Activated naive CD4-positive, alpha-beta T cell treated with anti-CD3 and anti-CD28 coated beads, Interleukin-2, amount 50 U/mL, for 72 hours (primary cell): ENCODE results near the gene ABHD1. TPM values are rescaled to one million over a fixed set of nuclear protein-coding genes. Genes with fewer than 3 reads are reported as not detected.
"Not testable (repeated sequence)": the region's sequence is repeated elsewhere in the genome, so short reads cannot be mapped to it uniquely, and the experiment has no call there.

Experiments used
- ATAC-seq, 2 donors: fragments of 150-1000 bp; cut with Tn5 transposase; 2 replicates each; pipeline ENCODE4 v1.10.0; 2021; ENCODE audit warnings: mild to moderate bottlenecking in 2 of 2, moderate library complexity in 2 of 2
- DNase-seq, 2 donors: peaks; one replicate each; pipeline ENCODE4 v3.0.0; 2021 to 2022; ENCODE audit warnings: low spot score in 2 of 2
- H3K27ac Mint-ChIP-seq, 2 donors: one replicate each; pipeline ENCODE4 v1.8.0; 2022; ENCODE audit warnings: mild to moderate bottlenecking in 2 of 2, mixed read lengths in 2 of 2
- H3K36me3 Mint-ChIP-seq, 2 donors: one replicate each; pipeline ENCODE4 v1.8.0; 2022; ENCODE audit warnings: mixed read lengths in 2 of 2
- H3K9me3 Mint-ChIP-seq, 2 donors: one replicate each; pipeline ENCODE4 v1.8.0; 2022; ENCODE audit warnings: mixed read lengths in 2 of 2
- total RNA-seq, 2 donors: library from RNA; stranded (reverse); gene quantifications; one replicate each; pipeline ENCODE4 v1.2.3, GENCODE V29; 2022

Gene ABHD1
- under 1 TPM; 0.43 to 0.56 TPM for total RNA-seq

DNA sequence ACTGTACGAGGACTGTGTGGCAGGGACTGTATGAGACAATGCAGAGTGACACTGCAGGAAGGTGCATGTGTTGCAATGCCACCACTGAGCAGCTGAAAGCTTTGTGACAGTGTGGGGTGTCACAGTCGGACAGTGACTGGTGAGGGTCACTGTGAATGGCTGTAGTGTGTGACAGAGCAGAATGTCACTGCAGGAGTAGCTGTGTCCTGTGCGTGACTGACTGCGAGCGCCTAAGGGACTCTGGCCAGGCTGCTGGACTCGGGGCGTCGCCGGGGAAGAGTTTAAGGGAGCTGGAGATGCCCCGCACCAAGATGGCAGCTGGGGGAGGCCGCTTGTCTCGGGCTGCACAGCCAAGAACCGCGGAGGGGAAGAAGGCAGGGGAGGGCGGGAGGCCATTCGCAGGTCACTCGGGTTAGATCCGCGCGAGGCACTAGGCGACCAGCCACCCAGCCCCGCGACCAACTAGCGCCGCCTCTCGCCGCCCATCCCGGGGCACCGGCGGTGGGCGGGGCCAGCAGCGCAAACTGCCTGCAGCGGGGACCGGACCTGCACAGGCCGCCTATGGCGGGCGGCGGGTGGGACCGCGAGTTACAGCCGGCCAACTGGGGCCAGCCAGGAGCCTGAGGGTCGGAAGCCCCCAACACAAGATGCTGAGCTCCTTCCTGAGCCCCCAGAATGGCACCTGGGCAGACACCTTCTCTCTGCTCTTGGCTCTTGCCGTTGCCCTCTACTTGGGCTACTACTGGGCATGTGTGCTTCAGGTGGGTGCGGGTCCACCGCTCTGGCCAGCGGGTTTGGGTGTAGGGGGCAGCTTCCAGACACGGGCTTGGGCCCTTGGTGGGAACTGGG lies at the start of gene ABHD1:
ABHD1 (plus strand) TSS at position 514 of the 849 bp plus-strand sequence; CDS start at position 648, 134 bp downstream.
- H3K9me3 Mint-ChIP-seq = no peaks in the 10 kb centered on the region
- peak within 1 kb of the TSS; percentile 30 to 51 for H3K27ac Mint-ChIP-seq
- peak in 1 of 2 donors; percentile 67 for DNase-seq
- H3K36me3 Mint-ChIP-seq = peaks cover 0 to 6% of the 10 kb centered on the region in 2 donors
- ATAC-seq = peak; percentile 86 to 87

DNA sequence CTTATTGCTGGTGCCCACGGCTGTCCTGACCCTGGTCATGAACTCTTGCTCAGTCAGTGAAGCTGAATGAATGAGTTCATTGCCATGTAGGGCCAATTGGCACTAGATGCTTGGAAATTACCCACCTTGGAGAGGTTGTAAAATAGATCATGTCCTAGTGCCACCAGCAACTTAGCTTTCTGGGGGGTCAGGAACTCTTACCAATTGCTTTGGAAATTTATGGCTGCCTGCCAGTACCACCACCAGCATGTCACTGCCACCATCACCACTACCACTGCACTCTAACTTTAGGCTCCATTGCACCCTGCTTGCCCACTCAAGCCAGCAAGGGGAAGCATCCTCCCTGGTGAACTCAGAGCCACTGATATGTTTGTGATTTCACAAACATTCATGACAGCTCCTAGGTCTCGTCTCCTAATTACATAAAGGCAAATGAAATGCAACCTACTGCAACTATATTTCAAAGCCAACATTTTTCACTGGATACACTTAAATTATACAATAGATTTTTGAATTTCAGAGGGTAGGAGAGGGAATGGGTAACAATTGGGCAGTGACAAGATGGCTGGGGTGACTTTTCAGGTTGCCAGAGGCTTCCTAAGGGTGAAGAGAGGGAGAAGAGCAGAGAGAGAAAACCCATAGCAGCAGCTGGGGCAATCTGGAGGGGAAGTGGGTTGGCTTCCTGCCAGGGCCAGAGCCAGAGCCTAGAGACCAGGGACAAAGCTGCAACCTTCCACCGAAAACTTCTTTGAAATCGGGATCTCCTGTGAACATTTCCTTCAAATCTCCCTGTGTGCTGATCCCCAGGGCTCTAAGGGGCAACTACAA lies 48.7 kb upstream of the ABHD1 start:
- Mint-ChIP-seq H3K36me3 (peaks cover 8 to 10% of the 10 kb centered on the region in 2 donors), H3K27ac (peak overlapping the region; percentile 7 to 72), H3K9me3 (no peaks in the 10 kb centered on the region)
- no peak for ATAC-seq
- DNase-seq = peak in 1 of 2 donors; percentile 40

DNA sequence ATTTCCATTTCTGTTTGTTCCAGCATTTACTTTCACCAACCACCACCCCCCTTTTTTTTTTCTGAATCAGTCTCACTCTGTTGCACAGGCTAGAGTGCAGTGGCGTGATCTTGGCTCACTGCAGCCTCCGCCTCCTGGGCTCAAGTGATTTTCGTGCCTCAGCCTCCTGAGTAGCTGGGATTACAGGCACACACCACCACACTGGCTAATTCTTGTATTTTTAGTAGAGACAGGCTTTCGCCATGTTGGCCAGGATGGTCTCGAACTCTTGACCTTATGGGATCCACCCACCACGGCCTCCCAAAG lies 48.1 kb upstream of the ABHD1 start:
- not testable (repeated sequence) for H3K36me3 Mint-ChIP-seq, DNase-seq, ATAC-seq, H3K9me3 Mint-ChIP-seq
- peak overlapping the region; percentile 7 to 72 for H3K27ac Mint-ChIP-seq

DNA sequence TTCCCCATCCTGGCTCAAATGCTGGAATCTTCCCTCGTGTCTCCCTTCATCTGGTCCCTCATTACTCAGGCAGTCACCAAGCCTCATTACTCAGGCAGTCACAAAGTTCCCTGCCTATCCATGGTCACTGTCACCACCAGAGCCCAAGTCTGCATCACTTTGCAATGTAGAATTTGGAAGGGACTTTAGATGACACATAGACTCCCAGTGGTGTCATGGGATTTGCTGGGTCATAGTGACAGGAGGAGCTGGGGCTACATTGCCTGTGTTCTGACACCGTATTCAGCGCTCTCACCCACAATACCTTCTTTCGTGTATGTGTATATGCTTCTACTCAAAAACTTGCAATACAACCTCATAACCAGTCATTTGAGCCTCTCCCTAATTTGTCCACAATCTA lies 47.3 kb upstream of the ABHD1 start:
- no peak for ATAC-seq
- no peak for DNase-seq
- H3K36me3 Mint-ChIP-seq = no peaks in the 10 kb centered on the region
- no peaks in the 10 kb centered on the region for H3K9me3 Mint-ChIP-seq
- peak overlapping the region; percentile 2 to 10 for H3K27ac Mint-ChIP-seq

- Mint-ChIP-seq H3K36me3 (no peaks in the 10 kb centered on the region), H3K9me3 (no peaks in the 10 kb centered on the region), H3K27ac (peak overlapping the region in 1 of 2 donors; percentile 64)
- no peak for ATAC-seq
- no peak for DNase-seq
Observed at GRCh38 chr2:27077231-27077630, 46.4 kb upstream of the ABHD1 start.

DNA sequence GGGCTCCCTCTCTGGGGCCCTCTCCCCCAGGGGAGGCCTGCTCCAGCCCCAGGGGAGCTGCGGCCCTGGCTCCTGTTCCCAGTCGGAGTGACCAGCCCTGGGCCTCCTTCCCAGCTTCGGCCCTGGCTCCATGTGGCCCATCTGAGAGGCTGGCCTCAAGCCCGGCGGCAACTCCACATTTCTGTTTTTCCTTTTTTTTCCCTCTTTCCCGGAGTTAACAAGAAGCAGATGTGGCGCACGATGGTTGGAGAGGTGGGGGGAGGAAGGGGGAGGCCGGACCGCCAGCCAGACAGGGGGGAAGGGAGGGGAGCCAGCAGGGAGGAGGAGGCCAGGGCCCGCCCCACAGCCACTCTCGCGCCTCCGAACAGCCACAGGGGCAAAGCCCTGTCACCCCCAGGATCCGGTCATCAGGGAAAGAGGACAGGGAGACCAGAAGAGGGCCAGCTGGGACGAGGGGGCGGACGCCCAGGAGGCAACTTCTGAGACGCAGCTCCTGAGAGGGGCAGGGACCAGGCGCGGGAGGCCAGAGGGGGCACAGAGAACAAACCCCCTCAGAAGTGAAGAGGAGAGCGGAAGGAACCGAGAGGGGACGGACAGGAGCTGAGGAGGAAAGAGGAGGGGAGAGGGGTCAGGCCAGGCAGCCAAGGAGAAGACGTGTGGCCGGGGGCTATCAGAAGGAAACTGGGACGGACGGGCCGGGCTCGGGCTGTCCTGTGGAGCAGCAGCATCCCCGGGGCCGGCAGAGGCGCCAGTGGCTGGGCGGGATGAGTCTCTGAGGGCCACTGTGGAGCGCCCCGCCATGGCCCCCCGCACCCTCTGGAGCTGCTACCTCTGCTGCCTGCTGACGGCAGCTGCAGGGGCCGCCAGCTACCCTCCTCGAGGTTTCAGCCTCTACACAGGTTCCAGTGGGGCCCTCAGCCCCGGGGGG lies 45.1 kb upstream of the ABHD1 start, which contains the start of gene EMILIN1:
EMILIN1 (plus strand) TSS at position 349 of the 928 bp plus-strand sequence; CDS start at position 800, 451 bp downstream.
- DNase-seq = no peak
- Mint-ChIP-seq H3K9me3 (no peaks in the 10 kb centered on the region), H3K36me3 (no peaks in the 10 kb centered on the region), H3K27ac (peak within 1 kb of the TSS in 1 of 2 donors; percentile 64)
- no peak for ATAC-seq

GRCh38 chr2:27079233-27080139 lies 44.1 kb upstream of the ABHD1 start:
- Mint-ChIP-seq H3K27ac (peak overlapping the region in 1 of 2 donors; percentile 86), H3K36me3 (no peaks in the 10 kb centered on the region), H3K9me3 (no peaks in the 10 kb centered on the region)
- DNase-seq = no peak
- no peak for ATAC-seq

- no peak for DNase-seq
- Mint-ChIP-seq H3K27ac (peak overlapping the region; percentile 40 to 86), H3K36me3 (no peaks in the 10 kb centered on the region), H3K9me3 (no peaks in the 10 kb centered on the region)
- ATAC-seq = no peak
Observed at GRCh38 chr2:27080140-27080469, 43.5 kb upstream of the ABHD1 start.

GRCh38 chr2:27080603-27080936 lies 43.0 kb upstream of the ABHD1 start:
- Mint-ChIP-seq H3K36me3 (no peaks in the 10 kb centered on the region), H3K27ac (peak overlapping the region; percentile 86 to 94), H3K9me3 (no peaks in the 10 kb centered on the region)
- ATAC-seq = no peak
- no peak for DNase-seq

- no peaks in the 10 kb centered on the region for H3K36me3 Mint-ChIP-seq
- no peaks in the 10 kb centered on the region for H3K9me3 Mint-ChIP-seq
- ATAC-seq (no peak), DNase-seq (no peak)
- H3K27ac Mint-ChIP-seq = peak overlapping the region; percentile 86 to 94
Observed at GRCh38 chr2:27081984-27082772, 41.4 kb upstream of the ABHD1 start.

- Mint-ChIP-seq H3K36me3 (no peaks in the 10 kb centered on the region), H3K27ac (no peak overlapping the region), H3K9me3 (no peaks in the 10 kb centered on the region)
- DNase-seq (no peak), ATAC-seq (no peak)
Observed at GRCh38 chr2:27082773-27083409, 40.7 kb upstream of the ABHD1 start.

DNA sequence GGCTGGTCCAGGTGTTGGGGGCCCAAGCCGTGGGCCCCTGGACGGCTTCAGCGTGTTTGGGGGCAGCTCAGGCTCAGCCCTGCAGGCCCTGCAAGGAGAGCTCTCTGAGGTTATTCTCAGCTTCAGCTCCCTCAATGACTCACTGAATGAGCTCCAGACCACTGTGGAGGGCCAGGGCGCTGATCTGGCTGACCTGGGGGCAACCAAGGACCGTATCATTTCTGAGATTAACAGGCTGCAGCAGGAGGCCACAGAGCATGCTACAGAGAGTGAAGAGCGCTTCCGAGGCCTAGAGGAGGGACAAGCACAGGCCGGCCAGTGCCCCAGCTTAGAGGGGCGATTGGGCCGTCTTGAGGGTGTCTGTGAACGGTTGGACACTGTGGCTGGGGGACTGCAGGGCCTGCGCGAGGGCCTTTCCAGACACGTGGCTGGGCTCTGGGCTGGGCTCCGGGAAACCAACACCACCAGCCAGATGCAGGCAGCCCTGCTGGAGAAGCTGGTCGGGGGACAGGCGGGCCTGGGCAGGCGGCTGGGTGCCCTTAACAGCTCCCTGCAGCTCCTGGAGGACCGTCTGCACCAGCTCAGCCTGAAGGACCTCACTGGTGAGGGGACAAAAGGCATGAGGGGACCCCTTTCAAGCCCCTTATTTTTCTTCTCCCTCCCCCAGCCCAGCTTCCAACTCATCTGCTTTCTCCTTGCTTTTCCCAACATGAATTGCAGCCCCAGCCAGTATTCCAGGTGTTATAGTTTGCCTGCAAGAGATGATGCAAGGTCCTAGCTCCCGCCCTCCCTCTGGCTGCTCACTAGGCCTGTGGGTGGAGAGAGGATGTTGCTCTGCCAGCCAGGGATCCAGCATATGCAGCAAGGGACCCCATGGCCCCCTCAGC lies 40.0 kb upstream of the ABHD1 start:
- Mint-ChIP-seq H3K9me3 (no peaks in the 10 kb centered on the region), H3K36me3 (no peaks in the 10 kb centered on the region), H3K27ac (no peak overlapping the region)
- DNase-seq (no peak), ATAC-seq (no peak)

DNA sequence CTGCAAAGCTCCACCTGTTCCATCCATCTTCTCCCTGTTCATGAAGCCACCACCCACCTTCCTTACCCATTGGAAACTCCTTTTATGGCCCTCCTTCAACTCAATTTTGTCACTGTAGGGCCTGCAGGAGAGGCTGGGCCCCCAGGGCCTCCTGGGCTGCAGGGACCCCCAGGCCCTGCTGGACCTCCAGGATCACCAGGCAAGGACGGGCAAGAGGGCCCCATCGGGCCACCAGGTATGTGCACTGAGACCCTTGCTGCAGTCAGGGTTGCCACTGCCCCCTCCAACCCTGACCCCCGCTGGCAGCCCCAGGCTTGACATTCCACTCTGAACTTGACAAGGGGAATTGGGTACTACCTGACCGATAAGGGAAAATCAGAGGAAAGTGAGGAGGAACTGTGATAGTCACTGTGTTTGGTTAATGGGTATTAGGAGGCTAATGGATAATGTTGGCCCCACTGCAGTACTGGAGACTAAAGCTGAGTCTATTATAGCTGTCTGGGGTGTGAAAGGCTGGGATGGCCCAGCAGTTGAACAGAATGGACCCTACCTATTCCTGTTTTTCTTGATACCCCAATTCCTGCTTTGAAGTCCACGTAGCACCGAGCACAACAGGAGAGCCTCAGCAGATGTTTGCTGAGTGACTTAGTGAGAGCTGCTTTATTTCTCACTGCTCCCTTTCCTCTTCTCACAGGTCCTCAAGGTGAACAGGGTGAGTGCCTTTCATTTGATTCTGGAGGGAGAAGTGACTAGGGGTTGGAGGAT lies 39.1 kb upstream of the ABHD1 start:
- H3K27ac Mint-ChIP-seq = no peak overlapping the region
- DNase-seq = no peak
- no peak for ATAC-seq

More for the DNA sequence above, 39.1 kb upstream of the ABHD1 start:
- Mint-ChIP-seq H3K9me3 (no peaks in the 10 kb centered on the region), H3K36me3 (no peaks in the 10 kb centered on the region)
